HL-60/S4 treated with phorbol 12-myristate 13-acetate at 8.2 ng/mL for 4 days and 3 days (cell line): ENCODE data around the gene TSPAN16.
"Not testable (repeated sequence)": the region's sequence is repeated elsewhere in the genome, so short reads cannot be mapped to it uniquely, and the experiment has no call there.

Experiments
- in situ Hi-C: fragments of 300-500 bp; cut with MboI; formaldehyde crosslinking; loops from 2 replicates; pipeline ENCODE4 v1.15.0; 2022; ENCODE audit warnings: low sequenced_read_pairs

TSPAN16 gene

DNA sequence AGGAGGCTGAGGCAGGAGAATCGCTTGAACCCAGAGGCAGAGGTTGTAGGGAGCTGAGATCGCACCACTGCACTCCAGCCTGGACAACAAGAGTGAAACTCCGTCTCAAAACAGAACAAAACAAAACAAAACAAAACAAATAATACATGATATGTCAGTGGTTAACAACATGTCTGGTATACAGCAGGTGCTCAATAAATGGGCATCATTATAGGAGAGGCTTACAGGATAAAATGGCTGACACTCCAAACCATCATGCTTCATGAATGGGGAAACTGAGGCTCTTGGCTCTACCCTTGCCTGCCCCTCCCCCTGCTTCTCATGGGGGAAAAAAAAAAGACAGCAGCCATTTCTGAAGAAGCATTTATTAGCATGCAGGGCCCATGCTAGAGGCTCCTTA, 46.5 kb downstream of the TSPAN16 start:
- in situ Hi-C loops = no loop called here

DNA sequence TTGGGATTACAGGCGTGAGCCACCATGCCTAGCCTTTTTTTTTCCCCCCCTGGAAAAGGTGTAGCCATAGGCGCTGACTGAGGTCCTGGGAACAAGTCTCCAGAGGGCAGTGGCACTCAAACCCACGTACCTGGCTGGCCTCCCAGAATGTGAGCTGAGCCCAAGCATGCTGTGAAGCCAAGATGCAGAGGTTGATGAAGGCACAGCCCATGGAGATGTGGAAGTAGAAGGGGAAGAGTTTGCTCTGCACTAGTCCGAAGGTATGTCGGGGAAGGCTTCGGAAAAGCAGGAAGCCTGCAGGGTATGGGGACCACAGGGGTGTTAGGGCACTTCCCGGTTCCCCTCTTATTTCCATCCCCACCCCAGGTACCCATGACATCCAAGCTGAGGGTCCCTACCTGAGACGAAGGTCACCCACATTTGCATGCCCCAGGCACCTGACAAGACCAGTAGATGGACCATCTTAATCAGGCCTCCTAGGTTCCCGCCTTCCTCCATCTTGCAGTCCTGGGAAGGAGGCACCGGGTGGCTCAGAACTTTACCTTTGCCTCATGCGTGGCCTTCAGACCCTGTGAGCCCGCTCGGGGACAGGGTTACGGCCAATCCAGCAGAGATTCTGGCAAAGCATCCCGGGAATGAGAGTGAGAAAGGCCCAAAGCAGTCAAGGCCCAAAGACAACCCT, 49.3 kb downstream of the TSPAN16 start:
- in situ Hi-C loops = no loop called here

DNA sequence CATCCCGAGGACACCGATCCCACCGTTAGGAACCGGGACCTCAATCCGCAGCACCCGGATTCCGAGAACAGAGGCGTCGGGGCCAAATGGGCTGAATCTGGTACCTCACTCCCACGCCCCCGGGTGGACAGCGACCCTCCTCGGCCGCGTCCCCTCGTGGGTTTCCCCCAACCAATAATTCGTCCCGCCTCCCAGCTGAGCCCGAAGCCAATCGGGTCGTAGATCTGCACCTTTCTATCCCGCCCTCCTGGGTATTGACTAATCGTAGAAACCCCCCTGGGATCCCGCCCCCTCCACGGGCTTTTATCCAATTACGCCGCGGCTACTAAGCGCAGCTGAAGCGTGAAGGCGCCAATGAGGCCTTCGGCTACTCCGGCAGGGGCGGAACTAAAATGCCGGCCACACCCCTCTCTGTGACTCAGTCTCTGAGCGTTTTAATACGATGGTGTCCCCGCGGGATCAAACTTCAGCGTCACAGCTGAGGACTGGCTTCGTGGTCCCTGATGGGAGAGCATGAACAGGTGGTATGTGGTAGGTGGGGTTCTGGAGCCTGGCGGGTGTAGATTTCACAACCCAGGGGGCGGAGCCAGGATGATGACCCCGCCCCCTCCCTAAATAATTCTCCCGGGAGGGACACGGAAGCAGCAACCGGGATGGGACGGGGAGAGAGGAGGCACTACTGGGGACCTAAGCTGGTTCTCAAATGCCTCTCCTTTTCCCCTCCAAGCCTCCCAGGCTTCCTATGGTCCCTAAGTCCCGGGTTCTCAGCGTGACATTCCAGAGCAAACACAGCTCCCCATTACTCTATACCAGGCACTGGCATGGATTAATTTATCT, 50.4 kb downstream of the TSPAN16 start, which contains the start of the genes CCDC159 and TMEM205:
TSS of gene CCDC159 (plus strand) at position 416 of the 837 bp plus-strand sequence. CDS start at position 504, 88 bp downstream.
TSS of gene TMEM205 (minus strand) at position 165 of the 837 bp plus-strand sequence. CDS start 649 bp downstream, outside the sequence.
- in situ Hi-C loops = no loop called here

DNA sequence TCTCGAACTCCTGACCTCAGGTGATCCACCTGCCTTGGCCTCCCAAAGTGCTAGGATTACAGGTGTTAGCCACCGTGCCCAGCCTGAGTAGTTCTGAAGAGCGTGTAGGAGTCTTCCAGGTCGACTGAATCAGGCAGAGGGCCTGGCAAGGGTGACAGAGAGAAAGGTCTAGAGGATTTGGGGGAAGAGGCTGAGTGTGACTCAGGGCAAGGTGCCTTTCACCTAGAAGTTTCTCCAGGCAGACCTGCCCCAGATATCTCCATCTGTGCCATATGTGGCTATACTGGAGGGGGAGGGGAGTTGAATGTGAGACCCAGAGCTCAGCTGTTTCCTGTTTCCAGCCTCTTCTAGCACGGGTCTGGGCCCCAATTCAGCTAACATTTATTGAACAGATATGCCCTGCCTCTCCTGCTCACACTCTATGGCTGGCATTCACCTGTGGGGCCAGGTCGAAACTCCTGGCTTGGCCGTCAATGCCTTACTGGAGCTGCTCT, 51.6 kb downstream of the TSPAN16 start:
- in situ Hi-C loops = no loop called here

DNA sequence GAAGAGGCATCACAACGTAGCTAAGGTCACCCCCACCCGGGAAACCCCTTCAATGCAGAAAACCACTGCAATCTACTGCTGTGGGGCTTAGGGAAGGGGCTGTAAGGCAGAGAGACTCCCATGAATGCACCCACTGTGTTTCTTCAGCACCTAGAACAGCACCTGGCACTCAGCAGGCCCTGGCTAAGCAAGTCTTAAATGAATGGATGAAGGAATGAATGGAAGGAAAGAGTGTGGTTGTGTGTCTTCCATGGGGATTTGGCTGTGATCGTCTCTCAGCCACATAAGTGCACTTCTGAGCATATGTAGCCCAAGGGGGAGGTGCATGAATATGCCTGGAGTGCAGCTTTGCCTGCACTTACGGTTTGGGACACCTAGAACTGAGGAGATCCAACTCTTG, 53.2 kb downstream of the TSPAN16 start:
- in situ Hi-C loops = no loop called here

DNA sequence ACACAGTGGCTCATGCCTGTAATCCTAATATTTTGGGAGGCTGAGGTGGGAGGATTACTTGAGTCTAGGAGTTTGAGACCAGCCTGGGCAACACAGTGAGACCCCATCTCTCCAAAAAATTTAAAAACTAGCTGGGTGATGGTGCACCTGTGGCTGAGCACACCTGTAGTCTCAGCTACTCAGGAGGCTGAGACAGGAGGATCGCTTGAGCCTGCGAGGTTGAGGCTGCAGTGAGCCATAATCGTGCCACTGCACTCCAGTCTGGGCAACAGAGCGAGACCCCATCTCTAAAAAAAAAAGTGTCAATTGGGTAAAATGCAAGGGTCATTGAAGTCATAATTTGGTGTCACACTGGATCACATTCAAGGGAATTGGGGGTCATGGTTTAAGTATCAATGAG, 58.1 kb downstream of the TSPAN16 start:
- in situ Hi-C loops = not testable (repeated sequence)

DNA sequence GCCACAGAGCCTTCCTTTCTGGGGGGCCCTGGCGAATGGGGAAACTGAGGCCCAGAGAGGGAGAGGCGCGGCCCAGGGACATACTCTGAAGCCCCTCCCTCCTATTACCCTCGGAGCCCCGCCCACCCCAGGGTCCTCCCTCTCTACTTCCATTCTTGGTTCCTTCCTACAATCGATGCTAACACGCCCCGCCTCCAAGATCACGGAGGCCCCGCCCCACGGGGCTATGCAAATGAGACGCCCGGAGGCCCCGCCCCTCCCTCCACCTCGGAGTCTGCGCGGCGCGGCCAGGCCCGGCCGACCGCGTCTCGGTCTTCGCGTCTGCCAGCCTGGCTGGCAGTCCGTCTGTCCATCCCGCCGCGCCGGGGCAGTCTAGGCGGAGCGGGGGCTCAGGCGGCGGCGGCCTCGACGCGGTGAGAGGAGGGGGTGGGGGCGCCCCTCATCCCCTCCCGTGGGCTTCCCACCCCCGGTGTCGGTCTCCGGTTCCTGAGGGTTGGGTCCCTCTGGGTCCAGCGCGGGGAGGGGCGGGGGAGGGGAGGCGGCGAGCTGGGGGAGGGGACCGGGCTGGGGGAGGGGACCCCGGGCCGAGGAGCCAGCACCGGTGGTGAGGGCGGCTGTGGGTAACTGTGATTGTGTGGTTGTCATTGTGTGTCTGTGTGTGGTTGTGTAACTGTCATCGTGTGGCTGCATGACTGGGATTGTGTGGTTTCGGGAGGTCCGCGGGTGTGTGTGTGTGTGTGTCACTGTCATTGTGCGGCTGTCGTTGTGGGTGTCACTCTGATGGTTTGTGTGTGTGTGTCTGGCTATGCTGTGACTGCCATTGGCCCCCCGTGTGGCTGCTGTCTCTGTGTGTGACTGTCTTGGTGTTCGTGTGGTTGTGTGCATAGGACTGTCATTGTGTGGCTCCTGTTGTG, 59.5 kb downstream of the TSPAN16 start, which contains the start of gene PLPPR2:
TSS of gene PLPPR2 (plus strand) at position 273 of the 914 bp plus-strand sequence. CDS start 2,242 bp downstream, outside the sequence.
- in situ Hi-C loops = no loop called here

DNA sequence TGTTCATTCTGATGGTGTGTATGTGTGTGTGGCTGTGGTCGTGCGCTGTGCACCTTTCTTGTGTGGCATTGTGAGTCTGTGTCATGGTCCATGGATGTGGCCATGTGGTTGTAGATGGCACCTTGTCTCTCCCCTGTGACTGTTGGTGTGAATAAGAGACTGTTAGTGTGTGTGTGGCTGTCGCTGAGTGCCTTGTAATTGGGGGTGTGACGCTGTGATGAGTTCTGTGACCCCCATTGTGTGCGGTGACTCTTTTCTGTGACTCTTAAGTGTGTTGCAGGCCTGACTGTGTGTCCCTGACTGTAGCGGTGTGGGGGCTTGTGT, 60.1 kb downstream of the TSPAN16 start:
- in situ Hi-C loops = no loop called here

DNA sequence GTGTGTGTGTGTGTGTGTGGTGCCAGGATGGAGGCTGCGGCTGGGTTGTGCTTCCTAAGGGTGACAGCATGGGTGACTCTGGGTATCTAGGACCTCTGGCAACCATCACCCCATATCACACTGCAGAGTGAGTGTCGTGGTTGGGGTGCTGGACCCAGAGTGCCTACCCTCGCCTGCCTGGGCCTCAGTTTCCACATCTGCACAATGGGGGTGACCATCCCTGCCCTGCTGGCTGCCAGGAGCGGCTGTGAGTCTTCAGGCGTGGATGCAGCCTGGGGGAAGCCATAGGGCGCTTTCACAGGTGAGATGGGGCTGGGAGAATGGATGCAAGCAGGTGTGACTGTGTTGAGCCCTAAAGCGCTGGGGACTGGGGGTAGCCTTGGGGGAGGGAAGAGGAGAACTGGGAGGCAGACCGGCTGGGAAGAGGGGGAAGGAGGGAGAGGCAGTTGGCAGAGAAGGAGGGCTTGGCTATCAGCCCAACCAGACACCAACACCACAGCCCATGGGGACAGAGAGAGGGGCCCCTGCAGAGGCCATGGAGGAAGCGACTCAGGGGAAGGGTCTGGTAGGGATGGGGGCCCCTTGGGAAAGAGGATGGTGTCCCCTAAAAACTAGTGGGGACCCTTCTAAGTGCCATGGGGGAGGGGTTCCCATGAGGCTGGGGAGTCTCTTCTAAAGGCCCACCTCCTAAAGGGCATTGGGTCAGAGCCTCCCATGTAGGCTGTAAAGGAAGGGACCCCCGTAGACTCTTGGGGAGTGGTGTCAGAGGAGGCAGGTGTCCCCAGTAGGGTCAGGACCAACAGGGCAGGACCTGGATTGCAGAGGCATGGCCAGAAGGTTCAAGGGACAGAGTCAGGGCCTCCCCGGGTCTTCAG, 61.0 kb downstream of the TSPAN16 start:
- in situ Hi-C loops = no loop called here

DNA sequence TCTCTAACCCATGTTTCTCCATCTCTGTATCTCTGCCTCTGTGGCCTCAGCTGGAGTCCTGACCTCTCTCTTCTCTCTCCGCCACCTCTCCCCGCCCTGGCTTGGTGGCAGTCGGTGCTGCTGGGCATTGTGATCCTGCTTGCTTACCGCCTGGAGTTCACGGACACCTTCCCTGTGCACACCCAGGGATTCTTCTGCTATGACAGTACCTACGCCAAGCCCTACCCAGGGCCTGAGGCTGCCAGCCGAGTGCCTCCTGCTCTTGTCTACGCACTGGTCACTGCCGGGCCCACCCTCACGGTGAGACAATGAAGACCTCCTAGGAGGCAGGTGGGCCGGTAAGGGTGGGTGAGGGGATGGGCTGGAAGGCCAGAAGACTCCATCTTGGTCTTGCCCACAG, 63.5 kb downstream of the TSPAN16 start:
- in situ Hi-C loops = no loop called here

DNA sequence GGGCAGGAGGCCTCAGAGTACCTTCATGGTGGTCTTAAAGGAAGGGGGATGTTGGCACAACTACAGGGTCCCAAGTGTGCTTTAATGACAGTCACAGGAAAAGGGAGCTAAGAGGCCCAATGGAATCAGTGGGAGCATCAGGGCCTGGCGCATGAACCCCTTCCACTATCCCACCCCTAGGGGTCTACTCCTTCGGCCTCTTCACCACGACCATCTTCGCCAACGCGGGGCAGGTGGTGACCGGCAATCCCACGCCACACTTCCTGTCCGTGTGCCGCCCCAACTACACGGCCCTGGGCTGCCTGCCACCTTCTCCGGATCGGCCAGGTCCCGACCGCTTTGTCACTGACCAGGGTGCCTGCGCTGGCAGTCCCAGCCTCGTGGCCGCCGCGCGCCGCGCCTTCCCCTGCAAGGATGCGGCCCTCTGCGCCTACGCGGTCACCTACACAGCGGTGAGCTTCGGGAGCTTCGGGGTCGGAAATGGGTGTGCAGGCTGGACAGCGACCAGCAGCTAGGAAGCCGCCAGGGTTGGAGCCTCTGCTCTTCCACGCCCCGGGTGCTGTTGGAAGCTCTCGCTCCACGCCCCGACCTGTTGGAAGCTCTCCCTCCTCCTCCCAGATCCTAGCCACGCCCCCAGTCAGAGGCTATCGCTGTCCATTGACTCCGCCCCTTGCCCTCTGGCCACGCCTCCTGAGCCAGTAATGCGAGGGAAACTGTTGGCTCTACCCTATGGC, 65.2 kb downstream of the TSPAN16 start:
- in situ Hi-C loops = no loop called here

DNA sequence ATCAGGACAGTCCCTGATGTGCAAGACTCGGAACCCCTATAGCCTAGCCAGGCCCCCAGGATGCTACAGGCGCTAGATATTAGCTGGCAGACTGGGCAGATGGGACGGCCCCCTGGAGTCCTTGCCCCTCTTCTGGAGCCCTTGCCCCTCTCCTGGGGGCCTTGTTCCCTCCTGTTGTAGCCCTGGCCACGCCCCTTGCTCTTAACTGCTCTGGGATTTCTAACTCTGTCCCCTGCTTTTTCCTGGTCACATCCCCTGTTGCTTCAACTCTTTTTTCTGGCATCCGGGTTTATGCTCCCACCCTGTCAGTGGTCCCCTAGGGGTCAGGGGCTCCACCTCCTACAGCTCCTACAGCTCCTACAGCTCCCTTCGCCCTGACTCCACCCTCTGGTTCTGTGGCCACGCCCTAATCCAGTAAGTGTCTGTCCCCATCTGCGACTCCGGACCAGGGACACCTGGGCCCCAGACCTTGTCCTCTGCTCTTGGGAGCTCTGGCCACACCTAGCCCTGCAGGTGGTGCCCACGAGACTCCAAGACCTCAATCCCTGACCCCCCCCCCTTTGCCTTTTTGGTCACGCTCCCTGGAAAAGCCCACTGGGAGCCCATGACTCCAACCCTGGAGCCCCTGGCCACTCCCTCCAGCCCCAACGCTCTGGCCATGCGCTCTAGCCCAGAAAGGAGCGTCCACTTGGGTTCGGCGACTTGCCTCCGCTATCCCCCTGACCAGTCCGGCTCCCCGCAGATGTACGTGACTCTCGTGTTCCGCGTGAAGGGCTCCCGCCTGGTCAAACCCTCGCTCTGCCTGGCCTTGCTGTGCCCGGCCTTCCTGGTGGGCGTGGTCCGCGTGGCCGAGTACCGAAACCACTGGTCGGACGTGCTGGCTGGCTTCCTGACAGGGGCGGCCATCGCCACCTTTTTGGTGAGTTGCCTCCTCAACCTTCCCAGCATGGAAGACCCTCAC, 66.1 kb downstream of the TSPAN16 start:
- in situ Hi-C loops = no loop called here

DNA sequence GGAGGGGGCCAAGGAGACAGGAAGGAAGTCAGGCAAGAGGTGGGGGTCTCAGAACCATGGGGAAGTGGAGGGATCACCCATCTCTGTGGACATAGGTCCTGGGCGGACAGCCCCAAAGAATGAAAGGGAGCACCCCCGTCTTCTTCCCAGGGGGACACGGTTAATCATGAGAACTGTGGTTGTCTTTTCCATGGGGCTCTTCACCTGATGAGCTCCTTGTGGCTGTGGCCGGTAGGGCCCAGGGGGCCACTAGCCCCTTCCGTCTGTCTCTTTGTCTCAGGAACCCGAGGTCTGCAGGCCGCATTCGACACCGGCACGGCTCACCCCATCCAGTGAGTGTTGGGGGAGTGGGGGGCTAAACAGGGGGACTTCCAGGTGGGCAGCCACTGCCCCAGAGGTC, 67.9 kb downstream of the TSPAN16 start:
- in situ Hi-C loops = no loop called here

DNA sequence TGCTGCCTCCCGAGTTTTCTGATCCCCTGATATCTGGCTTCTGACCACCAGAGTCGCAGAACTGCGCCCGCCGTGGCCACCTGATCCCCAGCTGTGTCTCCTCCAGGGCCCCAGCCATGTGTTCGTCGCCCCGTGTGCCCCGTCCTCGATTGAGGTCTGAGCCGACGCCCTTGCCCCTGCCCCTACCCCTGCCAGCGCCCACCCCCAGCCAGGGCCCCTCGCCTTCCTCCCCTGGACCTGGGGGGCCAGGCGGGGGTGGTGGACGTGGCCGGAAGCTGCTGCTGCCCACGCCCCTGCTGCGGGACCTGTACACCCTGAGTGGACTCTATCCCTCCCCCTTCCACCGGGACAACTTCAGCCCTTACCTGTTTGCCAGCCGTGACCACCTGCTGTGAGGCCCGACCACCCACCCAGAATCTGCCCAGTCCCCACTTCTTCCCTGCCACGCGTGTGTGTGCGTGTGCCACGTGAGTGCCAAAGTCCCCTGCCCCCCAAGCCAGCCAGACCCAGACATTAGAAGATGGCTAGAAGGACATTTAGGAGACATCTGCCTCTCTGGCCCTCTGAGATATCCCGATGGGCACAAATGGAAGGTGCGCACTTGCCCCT, 68.4 kb downstream of the TSPAN16 start:
- in situ Hi-C loops = no loop called here

DNA sequence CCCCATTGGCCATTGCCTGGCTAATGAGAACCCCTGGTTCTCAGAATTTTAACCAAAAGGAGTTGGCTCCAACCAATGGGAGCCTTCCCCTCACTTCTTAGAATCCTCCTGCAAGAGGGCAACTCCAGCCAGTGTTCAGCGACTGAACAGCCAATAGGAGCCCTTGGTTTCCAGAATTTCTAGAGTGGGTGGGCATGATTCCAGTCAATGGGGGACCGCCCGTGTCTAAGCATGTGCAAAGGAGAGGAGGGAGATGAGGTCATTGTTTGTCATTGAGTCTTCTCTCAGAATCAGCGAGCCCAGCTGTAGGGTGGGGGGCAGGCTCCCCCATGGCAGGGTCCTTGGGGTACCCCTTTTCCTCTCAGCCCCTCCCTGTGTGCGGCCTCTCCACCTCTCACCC, 69.0 kb downstream of the TSPAN16 start:
- in situ Hi-C loops = no loop called here
